Kidney (tissue), 14 donors: ENCODE results near the gene ZMPSTE24. TPM values are rescaled to one million over a fixed set of nuclear protein-coding genes. Genes with fewer than 3 reads are reported as not detected.

Experiments used
- DNase-seq, 5 donors: peaks; one replicate each; pipeline ENCODE4 v3.0.0-alpha.2; 2013 to 2020
- FAIRE-seq: peaks from 2 replicates; lab custom pipeline; 2012; peaks lifted over from hg19 to GRCh38; lab: Jason Lieb, UNC
- H3K27ac ChIP-seq, 2 donors: one replicate each; pipeline ENCODE4 v1.7.0; 2013; ENCODE audit warnings: low read depth in 2 of 2, low read length in 2 of 2, inconsistent platforms in 1 of 2
- H3K27me3 ChIP-seq: one replicate; pipeline ENCODE4 v1.7.1; 2013; ENCODE audit warnings: low read length, inconsistent platforms; ENCODE audit not compliant: control insufficient read depth, insufficient read depth
- H3K36me3 ChIP-seq, 3 donors: one replicate each; pipeline versions ENCODE4 v1.7.0 to v1.7.1; 2013; ENCODE audit warnings: low read length in 3 of 3, control low read depth in 1 of 3, inconsistent platforms in 1 of 3; ENCODE audit not compliant: insufficient read depth in 3 of 3, control insufficient read depth in 2 of 3
- H3K4me1 ChIP-seq, 3 donors: one replicate each; pipeline versions ENCODE4 v1.7.0 to v1.7.1; 2013; ENCODE audit warnings: low read length in 3 of 3, inconsistent platforms in 1 of 3, low read depth in 1 of 3; ENCODE audit not compliant: control insufficient read depth in 2 of 3, insufficient read depth in 2 of 3
- H3K4me3 ChIP-seq, 3 donors: one replicate each; pipeline versions ENCODE4 v1.7.0 to v1.8.1; 2013; ENCODE audit warnings: low read length in 3 of 3, control low read depth in 1 of 3, inconsistent platforms in 1 of 3
- H3K9ac ChIP-seq, 3 donors: one replicate each; pipeline versions ENCODE4 v1.7.0 to v1.7.1; 2013; ENCODE audit warnings: low read length in 3 of 3, control low read depth in 1 of 3, inconsistent platforms in 1 of 3
- H3K9me3 ChIP-seq, 3 donors: one replicate each; pipeline versions ENCODE4 v1.7.0 to v1.7.1; 2013; ENCODE audit warnings: low read length in 3 of 3, control low read depth in 1 of 3, inconsistent platforms in 1 of 3; ENCODE audit not compliant: control insufficient read depth in 2 of 3, insufficient read depth in 1 of 3
- CTCF ChIP-seq: IDR thresholded peaks from 3 replicates; pipeline ENCODE4 v1.5.1; 2012; ENCODE audit warnings: mild to moderate bottlenecking, moderate library complexity, borderline replicate concordance; ENCODE audit not compliant: insufficient read depth; ENCODE audit errors: extremely low read depth
- intact Hi-C: fragments of 100-400 bp; cut with DNase I; formaldehyde crosslinking; loops from one replicate; pipeline ENCODE4 v1.11.1; 2022
- polyA plus RNA-seq: library from polyadenylated mRNA; stranded (reverse); fragments of 350-450 nt; fragmentation: Illumina TruSeq; extraction: RNeasy Lipid Tissue Mini Kit (QIAGEN cat#74804); gene quantifications from one replicate; pipeline ENCODE4 v1.2.3, GENCODE V29; 2014; ENCODE audit warnings: low read depth, low replicate concordance; ENCODE audit not compliant: insufficient read depth
- total RNA-seq: library from RNA; stranded (reverse); fragmentation: NEBNext Ultra II Directional; extraction: Animal tissue kit (Norgen Biotek cat#: 25700); gene quantifications from one replicate; pipeline ENCODE4 v1.2.1, GENCODE V29; 2021
- donor health status: control.
- donor health status: control.
- donor health status: control.
- donor health status: control.
- donor health status: control.
- donor health status: DM: yes; HTN: yes; CAD: no.
- donor health status: Normal renal cell carcinoma (clear cell type).

Gene ZMPSTE24
- total and polyA plus RNA-seq, 2 donors from 2014 or later: 31.2 to 42.6 TPM

DNA sequence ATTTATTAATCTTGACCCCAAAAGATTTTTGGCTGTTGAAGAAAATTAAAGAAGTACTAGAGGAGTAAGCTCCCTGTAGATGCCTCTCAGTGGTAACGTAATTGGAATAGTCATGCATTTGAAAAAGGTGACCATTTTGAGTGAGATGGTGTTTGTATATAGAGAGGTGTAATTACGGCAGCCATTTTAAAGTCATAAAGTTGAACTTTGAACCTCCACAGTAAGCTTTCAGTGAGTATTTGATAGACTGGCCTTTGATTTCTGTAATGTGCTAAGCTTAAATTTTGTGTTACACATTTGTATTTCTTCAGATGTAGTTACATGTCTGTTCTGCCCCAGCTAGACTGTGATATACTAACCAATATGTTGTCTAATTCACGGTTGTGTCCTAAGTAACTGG, 31.8 kb upstream of the ZMPSTE24 start:
- TF ChIP-seq CTCF: no peak
- FAIRE-seq (no peak), DNase-seq (no peak)
- Histone ChIP-seq H3K27me3 (no peaks in the 10 kb centered on the region), H3K27ac (no peak overlapping the region), H3K9me3 (no peaks in the 10 kb centered on the region), H3K9ac (no peak overlapping the region), H3K36me3 (peaks cover 0 to 5% (median 0%) of the 10 kb centered on the region in 3 donors), H3K4me3 (no peak overlapping the region), H3K4me1 (no peaks in the 10 kb centered on the region)
- intact Hi-C loops: no loop called here

DNA sequence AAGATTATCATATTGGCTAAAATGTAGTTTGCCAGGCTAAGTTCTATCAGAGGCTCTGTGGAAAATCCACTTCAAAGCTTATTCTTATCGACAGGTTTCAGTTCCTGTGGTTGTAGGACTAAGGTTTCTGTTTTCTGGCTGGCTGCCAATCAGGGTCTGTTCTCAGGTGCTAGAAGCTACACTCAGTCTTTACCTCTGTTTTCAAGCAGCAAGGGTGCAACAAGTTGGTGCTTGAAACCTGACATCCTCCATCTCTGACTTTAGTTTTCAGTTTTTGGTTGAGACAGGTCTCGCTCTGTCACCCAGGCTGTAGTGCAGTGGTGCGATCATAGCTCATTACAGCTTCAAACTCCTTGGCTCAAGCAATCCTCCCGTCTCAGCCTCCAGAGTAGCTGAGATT, 25.6 kb upstream of the ZMPSTE24 start:
- Histone ChIP-seq H3K9me3 (no peaks in the 10 kb centered on the region), H3K36me3 (peaks cover 10 to 15% (median 14%) of the 10 kb centered on the region in 3 donors), H3K27ac (no peak overlapping the region), H3K27me3 (no peaks in the 10 kb centered on the region), H3K4me3 (no peak overlapping the region), H3K4me1 (no peaks in the 10 kb centered on the region), H3K9ac (no peak overlapping the region)
- TF ChIP-seq CTCF: no peak
- intact Hi-C loops: no loop called here
- FAIRE-seq (no peak), DNase-seq (no peak)

DNA sequence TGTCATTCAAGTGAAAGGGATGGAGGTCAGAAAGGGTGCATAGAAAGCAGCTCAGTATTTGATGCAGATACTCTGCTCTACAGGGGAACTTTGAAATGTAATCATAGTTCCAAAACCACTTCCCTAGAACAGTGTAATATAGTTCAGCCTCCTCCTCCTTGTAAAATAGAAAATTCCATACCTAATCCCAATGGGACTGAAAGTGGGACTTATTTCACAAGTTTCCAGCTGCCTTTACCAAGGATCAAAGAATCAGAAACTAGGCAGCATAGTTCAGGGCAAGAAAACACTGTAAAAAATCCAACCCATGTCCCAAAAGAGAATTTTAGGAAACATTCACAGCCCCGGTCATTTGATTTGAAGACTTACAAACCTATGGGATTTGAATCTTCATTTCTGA, 18.4 kb upstream of the ZMPSTE24 start:
- Histone ChIP-seq H3K27ac (no peak overlapping the region), H3K4me1 (no peaks in the 10 kb centered on the region), H3K4me3 (no peak overlapping the region), H3K36me3 (peaks cover 13 to 22% (median 14%) of the 10 kb centered on the region in 3 donors), H3K9me3 (no peaks in the 10 kb centered on the region), H3K9ac (no peak overlapping the region), H3K27me3 (no peaks in the 10 kb centered on the region)
- no peak for TF ChIP-seq CTCF
- DNase-seq: no peak
- intact Hi-C loops: no loop called here
- FAIRE-seq: no peak

DNA sequence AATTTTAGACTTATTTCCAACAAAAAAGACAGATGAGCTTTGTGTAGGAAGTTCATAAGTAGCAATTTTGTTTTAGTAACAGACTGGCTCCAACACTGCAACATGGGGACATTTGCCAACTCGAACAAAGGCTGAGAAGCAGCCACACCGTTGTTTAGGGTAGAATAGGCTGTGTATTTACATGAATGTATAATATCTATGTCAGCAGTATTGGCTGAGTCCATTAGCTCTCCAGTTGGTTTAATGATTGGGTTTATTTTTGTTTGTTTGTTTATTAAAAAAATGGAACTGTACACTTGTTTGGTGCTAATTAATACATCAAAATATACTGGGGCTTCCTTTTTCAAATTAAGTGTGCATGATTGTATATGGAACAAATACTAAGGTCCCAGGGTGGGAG, 17.6 kb upstream of the ZMPSTE24 start:
- H3K4me1 ChIP-seq: no peaks in the 10 kb centered on the region
- H3K27ac ChIP-seq: no peak overlapping the region
- peaks cover 13 to 22% (median 14%) of the 10 kb centered on the region in 3 donors for H3K36me3 ChIP-seq
- no peak overlapping the region for H3K9ac ChIP-seq
- no peak for FAIRE-seq
- no peak overlapping the region for H3K4me3 ChIP-seq
- intact Hi-C loops: no loop called here
- no peak for TF ChIP-seq CTCF
- DNase-seq: no peak
- H3K27me3 ChIP-seq: no peaks in the 10 kb centered on the region
- no peaks in the 10 kb centered on the region for H3K9me3 ChIP-seq
